Dermis blood vessel endothelial cell (primary cell): ENCODE data around the gene MESD. TPM values are rescaled to one million over a fixed set of nuclear protein-coding genes. Genes with fewer than 3 reads are reported as not detected.
A peak's percentile ranks its signal among the peaks of the same experiment; 100 is the strongest.

Experiments
- DNase-seq: peaks from one replicate; pipeline ENCODE4 v3.0.0; 2010
- total RNA-seq: library from RNA; depleted of rRNA; stranded (reverse); fragments of >200 nt; gene quantifications from 2 replicates; pipeline ENCODE4 v1.2.3, GENCODE V29; 2014

The MESD gene
- total RNA-seq: 17.0 and 24.3 TPM in 2 replicates

- DNase-seq: peak; percentile 97
Measured at GRCh38 chr15:80989518-80990478, at the start of gene MESD. Gene MESD (minus strand): TSS chr15:80989819. CDS start chr15:80989791, 28 bp downstream.

- DNase-seq: peak; percentile 79
Measured at GRCh38 chr15:81038975-81039607, 49.5 kb upstream of the MESD start.

GRCh38 chr15:81037952-81038743, 48.5 kb upstream of the MESD start:
- DNase-seq: no peak

- peak; percentile 51 for DNase-seq
Measured at GRCh38 chr15:81033508-81033907, 43.9 kb upstream of the MESD start.

- no peak for DNase-seq
Measured at GRCh38 chr15:81032818-81033217, 43.2 kb upstream of the MESD start.

DNA sequence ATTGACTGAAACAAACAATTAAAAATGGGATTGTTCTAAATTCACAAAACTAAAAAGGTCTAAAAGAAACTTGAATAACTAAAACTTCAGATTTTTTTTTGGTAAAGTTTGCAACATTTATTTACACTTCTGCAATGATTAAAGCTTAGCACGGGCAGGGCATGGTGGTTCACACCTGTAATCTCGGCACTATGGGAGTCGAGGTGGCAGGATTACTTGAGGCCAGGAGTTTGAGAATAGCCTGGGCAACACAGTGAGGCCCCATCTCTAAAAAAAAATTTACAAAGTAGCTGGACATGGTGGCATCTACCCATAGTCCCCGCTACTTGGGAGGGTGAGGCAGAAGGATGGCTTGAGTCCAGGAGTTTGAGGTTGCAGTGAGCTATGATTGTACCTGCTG, 42.7 kb upstream of the MESD start:
- DNase-seq: no peak

- no peak for DNase-seq
Measured at GRCh38 chr15:81031203-81031602, 41.6 kb upstream of the MESD start.

DNA sequence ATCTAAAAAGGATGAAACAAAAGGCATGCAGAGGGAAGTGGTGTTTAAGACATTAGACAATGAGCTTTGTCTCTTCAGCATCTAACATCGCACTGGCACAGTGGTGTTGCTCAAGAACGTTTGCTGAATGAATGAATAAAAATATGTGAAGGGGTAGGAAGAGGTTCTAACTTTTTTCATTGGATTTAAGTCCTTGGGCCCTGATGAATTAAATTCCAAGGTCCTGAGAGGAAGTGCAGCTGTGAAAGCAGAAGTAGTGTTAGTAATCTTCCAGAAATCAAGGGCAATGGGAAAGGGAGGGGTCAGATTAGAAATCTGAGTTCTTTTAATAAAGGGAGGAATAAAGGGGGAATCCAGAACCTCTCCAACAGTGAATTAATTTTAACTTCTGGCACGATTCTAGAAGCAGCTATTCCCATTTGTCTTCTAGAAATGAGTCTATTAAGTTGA, 40.7 kb upstream of the MESD start:
- DNase-seq: peak; percentile 48

- peak; percentile 57 for DNase-seq
Measured at GRCh38 chr15:81029414-81030300, 40.0 kb upstream of the MESD start.

DNA sequence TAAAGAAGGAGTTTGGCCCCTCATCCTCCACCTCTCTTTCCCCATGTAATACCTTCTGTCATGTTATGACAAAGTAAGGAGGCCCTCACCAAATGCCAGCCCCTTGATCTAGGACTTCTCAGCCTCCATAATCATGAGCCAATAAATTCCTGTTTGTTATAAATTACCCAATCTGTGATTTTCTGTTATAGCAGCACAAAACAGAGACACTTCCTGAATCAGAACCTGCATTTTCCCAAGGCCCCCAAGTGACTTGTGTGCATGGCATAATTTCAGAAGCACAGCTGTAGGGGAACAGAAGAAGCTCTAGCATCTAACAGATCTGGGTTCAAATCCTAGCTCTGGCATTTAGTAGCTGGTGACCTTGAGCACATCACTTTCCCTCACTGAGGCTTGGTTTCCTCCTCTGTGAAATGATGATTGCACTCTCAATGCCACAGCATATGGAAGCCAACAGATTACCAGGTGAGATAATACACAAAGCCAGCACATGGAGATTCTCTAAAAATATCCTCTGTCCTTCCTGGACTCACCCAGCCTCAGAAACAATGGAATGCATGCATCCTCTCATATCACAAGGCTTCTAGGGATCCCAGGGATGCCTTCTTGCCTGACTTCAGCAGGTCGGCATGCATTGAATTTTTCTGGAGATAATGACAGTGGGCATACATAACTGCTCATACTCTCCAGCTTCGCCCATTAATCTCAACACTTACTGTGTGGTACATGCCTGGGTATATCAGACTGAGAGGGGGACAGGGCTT, 37.4 kb upstream of the MESD start:
- DNase-seq: no peak

DNA sequence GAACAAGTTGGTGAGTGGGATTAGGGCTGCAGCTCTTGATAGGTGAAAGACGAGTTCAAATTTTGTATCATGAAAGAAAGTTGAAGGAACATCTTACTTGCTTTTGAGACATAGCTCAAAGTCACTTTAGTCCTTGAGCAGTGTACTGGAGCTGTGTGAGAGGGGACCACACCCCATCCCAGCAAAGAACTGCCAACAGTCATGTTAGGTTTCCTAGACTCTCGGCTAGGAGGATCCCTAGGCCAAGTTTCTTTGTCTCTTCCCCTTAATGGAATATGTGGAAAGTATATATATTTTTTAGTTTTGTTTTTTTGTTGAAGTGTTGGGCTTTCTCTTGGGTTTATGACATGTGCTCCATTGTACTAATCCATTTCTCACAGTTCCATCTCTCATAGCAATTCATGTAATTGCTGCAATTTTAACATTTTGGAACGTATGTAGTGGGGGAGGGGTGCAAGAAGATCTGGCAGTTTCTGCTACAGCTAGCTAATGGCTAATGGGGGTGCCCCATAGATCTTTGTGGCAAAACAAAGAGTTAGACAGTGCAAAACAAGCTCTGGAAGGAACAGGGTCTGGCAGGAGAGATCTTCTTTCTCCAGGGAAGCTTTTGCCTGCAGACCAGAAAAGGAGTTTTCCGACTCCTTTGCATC, 36.2 kb upstream of the MESD start:
- DNase-seq: no peak

- no peak for DNase-seq
Measured at GRCh38 chr15:81024936-81025335, 35.3 kb upstream of the MESD start.

GRCh38 chr15:81024265-81024872, 34.8 kb upstream of the MESD start:
- DNase-seq: peak; percentile 26

GRCh38 chr15:81023483-81024264, 34.1 kb upstream of the MESD start:
- DNase-seq: peak; percentile 93

- DNase-seq: no peak
Measured at GRCh38 chr15:81021321-81021720, 31.7 kb upstream of the MESD start.

- DNase-seq: no peak
Measured at GRCh38 chr15:81018197-81018596, 28.6 kb upstream of the MESD start.

DNA sequence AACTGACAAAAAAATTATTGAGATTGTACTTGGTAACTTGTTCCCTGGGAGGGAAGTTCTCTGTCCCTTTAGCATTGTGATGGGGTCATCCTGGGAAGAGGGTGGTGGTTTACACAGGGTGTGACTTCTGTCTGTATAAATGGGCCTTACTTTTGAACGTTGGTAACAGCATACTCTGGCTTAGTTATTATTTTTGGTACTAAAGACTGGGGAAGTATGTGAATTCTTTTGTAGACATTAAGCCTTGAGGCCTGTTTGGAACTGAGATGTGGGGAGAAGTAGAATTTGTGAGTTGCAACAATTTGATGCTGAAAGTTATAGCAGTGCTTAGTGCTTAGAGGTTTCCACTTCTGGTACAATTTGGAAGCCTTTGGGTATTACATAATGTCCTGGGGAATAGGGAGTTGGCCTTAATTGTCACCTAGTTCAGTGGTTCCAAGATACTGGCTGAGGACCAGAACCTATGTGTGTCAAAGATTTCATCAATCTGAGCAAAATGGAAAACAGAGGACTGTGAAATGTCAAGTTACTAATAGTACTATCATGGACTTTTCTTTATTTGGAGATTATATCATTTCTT, 27.0 kb upstream of the MESD start:
- no peak for DNase-seq

- no peak for DNase-seq
Measured at GRCh38 chr15:81015621-81016488, 26.2 kb upstream of the MESD start.
